ENCODE measurements around the gene NCOA6. TPM values are rescaled to one million over a fixed set of nuclear protein-coding genes. Genes with fewer than 3 reads are reported as not detected.

NCOA6 gene
- total RNA-seq, 2 experiments from 2014 or later, result 15.7 to 17.2 TPM

GRCh38 chr20:34676642-34677373 lies 148.6 kb downstream of the NCOA6 start, which contains the start of gene PIGU:
PIGU (minus strand) TSS chr20:34677092; CDS start chr20:34677085, 7 bp downstream.
- no peaks in the 10 kb centered on the region for H3K9me3 Mint-ChIP-seq
- H3K27ac Mint-ChIP-seq, result peak within 1 kb of the TSS; percentile 96
- intact Hi-C loops (cut with micrococcal nuclease), result loop anchor here (2.0 kb wide), 1 partner anchor 32 kb away; no protein-coding TSS in a partner anchor
- no peaks in the 10 kb centered on the region for H3K27me3 Mint-ChIP-seq
- ChIA-PET CTCF (interaction anchor here (0.7 kb wide), 1 partner anchor 31 kb away, joined by 3 read pairs; no protein-coding TSS in a partner anchor), POLR2A (interaction anchor here (1.2 to 2.0 kb wide), 3 partner anchors 27 to 113 kb away, joined by 4 to 6 read pairs (median 5); partner anchors contain the start of gene TP53INP2)
- no peak for TF ChIP-seq CTCF (IDR thresholded peaks at IDR 0.05)
- H3K36me3 Mint-ChIP-seq (ENCODE audit: low read depth), result peaks cover 4% of the 10 kb centered on the region
- ATAC-seq (peak; percentile 97), DNase-seq (peak; percentile 97)
- H3K4me1 Mint-ChIP-seq (ENCODE audit: low read depth), result peaks cover 24% of the 10 kb centered on the region
- peak within 1 kb of the TSS; percentile 94 for H3K4me3 Mint-ChIP-seq

GRCh38 chr20:34675993-34676641 lies 149.3 kb downstream of the NCOA6 start:
- POLR2A ChIA-PET, result interaction anchor here (1.3 kb wide), 1 partner anchor 112 kb away, joined by 5 read pairs; no protein-coding TSS in a partner anchor
- H3K4me3 Mint-ChIP-seq, result peak overlapping the region; percentile 94
- H3K4me1 Mint-ChIP-seq (ENCODE audit: low read depth), result peaks cover 24% of the 10 kb centered on the region
- H3K36me3 Mint-ChIP-seq (ENCODE audit: low read depth), result peaks cover 4% of the 10 kb centered on the region
- CTCF ChIA-PET, result no interaction called here
- DNase-seq, result no peak
- no peaks in the 10 kb centered on the region for H3K9me3 Mint-ChIP-seq
- H3K27ac Mint-ChIP-seq, result peak overlapping the region; percentile 96
- H3K27me3 Mint-ChIP-seq, result no peaks in the 10 kb centered on the region
- intact Hi-C loops (cut with micrococcal nuclease), result loop anchor here (2.0 kb wide), 1 partner anchor 33 kb away; no protein-coding TSS in a partner anchor
- no peak for ATAC-seq
- TF ChIP-seq CTCF (IDR thresholded peaks at IDR 0.05), result no peak

GRCh38 chr20:34675561-34675960 lies 149.9 kb downstream of the NCOA6 start:
- no peaks in the 10 kb centered on the region for H3K9me3 Mint-ChIP-seq
- peak overlapping the region; percentile 94 for H3K4me3 Mint-ChIP-seq
- POLR2A ChIA-PET, result no interaction called here
- ATAC-seq (no peak), DNase-seq (no peak)
- H3K27me3 Mint-ChIP-seq, result no peaks in the 10 kb centered on the region
- intact Hi-C loops (cut with micrococcal nuclease), result no loop called here
- CTCF ChIA-PET, result no interaction called here
- peaks cover 4% of the 10 kb centered on the region for H3K36me3 Mint-ChIP-seq (ENCODE audit: low read depth)
- no peak for TF ChIP-seq CTCF (IDR thresholded peaks at IDR 0.05)
- H3K4me1 Mint-ChIP-seq (ENCODE audit: low read depth), result peaks cover 21% of the 10 kb centered on the region
- no peak overlapping the region for H3K27ac Mint-ChIP-seq

GRCh38 chr20:34673412-34673811 lies 152.0 kb downstream of the NCOA6 start:
- POLR2A ChIA-PET, result interaction anchor here (0.6 kb wide), 1 partner anchor 16 kb away, joined by 3 read pairs; no protein-coding TSS in a partner anchor
- peaks cover 20% of the 10 kb centered on the region for H3K4me1 Mint-ChIP-seq (ENCODE audit: low read depth)

More at GRCh38 chr20:34673412-34673811, 152.0 kb downstream of the NCOA6 start:
- no peak for ATAC-seq
- no peak for TF ChIP-seq CTCF (IDR thresholded peaks at IDR 0.05)
- Mint-ChIP-seq H3K4me3 (no peak overlapping the region), H3K36me3 (ENCODE audit: low read depth) (peaks cover 10% of the 10 kb centered on the region), H3K27ac (no peak overlapping the region), H3K9me3 (no peaks in the 10 kb centered on the region), H3K27me3 (no peaks in the 10 kb centered on the region)
- CTCF ChIA-PET, result interaction anchor here (1.4 to 1.7 kb wide), 2 partner anchors 35 to 361 kb away, joined by 3 to 6 read pairs; no protein-coding TSS in a partner anchor
- DNase-seq, result no peak
- intact Hi-C loops (cut with micrococcal nuclease), result no loop called here

Data from activated CD8-positive, alpha-beta T cell treated with anti-CD3 and anti-CD28 coated beads for 36 hours (primary cell).